ENCODE data around the gene APH1B.

APH1B gene

GRCh38 chr15:63288342-63288741 is 10.9 kb downstream of the APH1B start:
- Histone ChIP-seq H3K9ac (ENCODE audit: low read length) (no peak overlapping the region), H3K27me3 (ENCODE audit: control insufficient read depth, insufficient read depth, low read length) (no peaks in the 10 kb centered on the region), H3K4me3 (ENCODE audit: low read length) (no peak overlapping the region), H3K4me1 (ENCODE audit: control insufficient read depth, insufficient read depth, low read length) (no peaks in the 10 kb centered on the region), H3K27ac (ENCODE audit: low read depth, low read length) (no peak overlapping the region), H3K36me3 (ENCODE audit: control insufficient read depth, insufficient read depth, low read length) (no peaks in the 10 kb centered on the region)

- H3K4me3 ChIP-seq (ENCODE audit: low read length), result no peak overlapping the region
- H3K4me1 ChIP-seq (ENCODE audit: control insufficient read depth, insufficient read depth, low read length), result no peaks in the 10 kb centered on the region
- no peaks in the 10 kb centered on the region for H3K36me3 ChIP-seq (ENCODE audit: control insufficient read depth, insufficient read depth, low read length)
- no peak overlapping the region for H3K9ac ChIP-seq (ENCODE audit: low read length)
- no peak overlapping the region for H3K27ac ChIP-seq (ENCODE audit: low read depth, low read length)
- H3K27me3 ChIP-seq (ENCODE audit: control insufficient read depth, insufficient read depth, low read length), result no peaks in the 10 kb centered on the region
These were observed 11.5 kb downstream of the APH1B start for GRCh38 chr15:63288778-63289378.

- H3K27me3 ChIP-seq (ENCODE audit: control insufficient read depth, insufficient read depth, low read length), result no peaks in the 10 kb centered on the region
- H3K36me3 ChIP-seq (ENCODE audit: control insufficient read depth, insufficient read depth, low read length), result peaks cover 3% of the 10 kb centered on the region
- no peak overlapping the region for H3K9ac ChIP-seq (ENCODE audit: low read length)
- H3K27ac ChIP-seq (ENCODE audit: low read depth, low read length), result no peak overlapping the region
- H3K4me3 ChIP-seq (ENCODE audit: low read length), result no peak overlapping the region
- no peaks in the 10 kb centered on the region for H3K4me1 ChIP-seq (ENCODE audit: control insufficient read depth, insufficient read depth, low read length)
These were observed 14.1 kb downstream of the APH1B start for GRCh38 chr15:63291507-63291906.

GRCh38 chr15:63292241-63292640 is 14.8 kb downstream of the APH1B start:
- H3K36me3 ChIP-seq (ENCODE audit: control insufficient read depth, insufficient read depth, low read length), result peaks cover 3% of the 10 kb centered on the region
- no peaks in the 10 kb centered on the region for H3K27me3 ChIP-seq (ENCODE audit: control insufficient read depth, insufficient read depth, low read length)
- no peaks in the 10 kb centered on the region for H3K4me1 ChIP-seq (ENCODE audit: control insufficient read depth, insufficient read depth, low read length)
- H3K4me3 ChIP-seq (ENCODE audit: low read length), result no peak overlapping the region
- H3K9ac ChIP-seq (ENCODE audit: low read length), result no peak overlapping the region
- H3K27ac ChIP-seq (ENCODE audit: low read depth, low read length), result no peak overlapping the region

- H3K4me1 ChIP-seq (ENCODE audit: control insufficient read depth, insufficient read depth, low read length), result no peaks in the 10 kb centered on the region
- H3K27ac ChIP-seq (ENCODE audit: low read depth, low read length), result no peak overlapping the region
These were observed 15.4 kb downstream of the APH1B start for GRCh38 chr15:63292771-63293170.

GRCh38 chr15:63294359-63294758 is 17.0 kb downstream of the APH1B start:
- no peaks in the 10 kb centered on the region for H3K27me3 ChIP-seq (ENCODE audit: control insufficient read depth, insufficient read depth, low read length)
- no peak overlapping the region for H3K9ac ChIP-seq (ENCODE audit: low read length)
- peaks cover 3% of the 10 kb centered on the region for H3K36me3 ChIP-seq (ENCODE audit: control insufficient read depth, insufficient read depth, low read length)
- H3K27ac ChIP-seq (ENCODE audit: low read depth, low read length), result no peak overlapping the region
- no peak overlapping the region for H3K4me3 ChIP-seq (ENCODE audit: low read length)
- no peaks in the 10 kb centered on the region for H3K4me1 ChIP-seq (ENCODE audit: control insufficient read depth, insufficient read depth, low read length)

More at GRCh38 chr15:63292771-63293170, 15.4 kb downstream of the APH1B start:
- H3K4me3 ChIP-seq (ENCODE audit: low read length), result no peak overlapping the region
- H3K36me3 ChIP-seq (ENCODE audit: control insufficient read depth, insufficient read depth, low read length), result peaks cover 3% of the 10 kb centered on the region
- H3K9ac ChIP-seq (ENCODE audit: low read length), result no peak overlapping the region
- H3K27me3 ChIP-seq (ENCODE audit: control insufficient read depth, insufficient read depth, low read length), result no peaks in the 10 kb centered on the region

GRCh38 chr15:63295341-63295740 is 17.9 kb downstream of the APH1B start:
- H3K27ac ChIP-seq (ENCODE audit: low read depth, low read length), result no peak overlapping the region
- H3K4me3 ChIP-seq (ENCODE audit: low read length), result no peak overlapping the region
- H3K27me3 ChIP-seq (ENCODE audit: control insufficient read depth, insufficient read depth, low read length), result no peaks in the 10 kb centered on the region
- peaks cover 3% of the 10 kb centered on the region for H3K36me3 ChIP-seq (ENCODE audit: control insufficient read depth, insufficient read depth, low read length)
- H3K9ac ChIP-seq (ENCODE audit: low read length), result no peak overlapping the region
- no peaks in the 10 kb centered on the region for H3K4me1 ChIP-seq (ENCODE audit: control insufficient read depth, insufficient read depth, low read length)

GRCh38 chr15:63296195-63296594 is 18.8 kb downstream of the APH1B start:
- H3K9ac ChIP-seq (ENCODE audit: low read length), result no peak overlapping the region
- no peak overlapping the region for H3K27ac ChIP-seq (ENCODE audit: low read depth, low read length)
- no peaks in the 10 kb centered on the region for H3K4me1 ChIP-seq (ENCODE audit: control insufficient read depth, insufficient read depth, low read length)
- no peaks in the 10 kb centered on the region for H3K27me3 ChIP-seq (ENCODE audit: control insufficient read depth, insufficient read depth, low read length)
- peaks cover 3% of the 10 kb centered on the region for H3K36me3 ChIP-seq (ENCODE audit: control insufficient read depth, insufficient read depth, low read length)
- no peak overlapping the region for H3K4me3 ChIP-seq (ENCODE audit: low read length)

GRCh38 chr15:63299943-63300575 is 22.7 kb downstream of the APH1B start:
- H3K9ac ChIP-seq (ENCODE audit: low read length), result no peak overlapping the region
- H3K4me1 ChIP-seq (ENCODE audit: control insufficient read depth, insufficient read depth, low read length), result no peaks in the 10 kb centered on the region
- no peaks in the 10 kb centered on the region for H3K27me3 ChIP-seq (ENCODE audit: control insufficient read depth, insufficient read depth, low read length)
- peaks cover 12% of the 10 kb centered on the region for H3K36me3 ChIP-seq (ENCODE audit: control insufficient read depth, insufficient read depth, low read length)
- H3K4me3 ChIP-seq (ENCODE audit: low read length), result no peak overlapping the region
- no peak overlapping the region for H3K27ac ChIP-seq (ENCODE audit: low read depth, low read length)

- Histone ChIP-seq H3K27ac (ENCODE audit: low read depth, low read length) (no peak overlapping the region), H3K4me1 (ENCODE audit: control insufficient read depth, insufficient read depth, low read length) (no peaks in the 10 kb centered on the region), H3K36me3 (ENCODE audit: control insufficient read depth, insufficient read depth, low read length) (peaks cover 18% of the 10 kb centered on the region), H3K9ac (ENCODE audit: low read length) (no peak overlapping the region), H3K27me3 (ENCODE audit: control insufficient read depth, insufficient read depth, low read length) (no peaks in the 10 kb centered on the region), H3K4me3 (ENCODE audit: low read length) (no peak overlapping the region)
These were observed 23.7 kb downstream of the APH1B start for GRCh38 chr15:63301088-63301487.

GRCh38 chr15:63305260-63305659 is 27.9 kb downstream of the APH1B start:
- Histone ChIP-seq H3K4me3 (ENCODE audit: low read length) (no peak overlapping the region), H3K27ac (ENCODE audit: low read depth, low read length) (no peak overlapping the region), H3K27me3 (ENCODE audit: control insufficient read depth, insufficient read depth, low read length) (no peaks in the 10 kb centered on the region), H3K36me3 (ENCODE audit: control insufficient read depth, insufficient read depth, low read length) (peaks cover 22% of the 10 kb centered on the region), H3K4me1 (ENCODE audit: control insufficient read depth, insufficient read depth, low read length) (no peaks in the 10 kb centered on the region), H3K9ac (ENCODE audit: low read length) (no peak overlapping the region)

- H3K36me3 ChIP-seq (ENCODE audit: control insufficient read depth, insufficient read depth, low read length), result peaks cover 22% of the 10 kb centered on the region
- no peaks in the 10 kb centered on the region for H3K27me3 ChIP-seq (ENCODE audit: control insufficient read depth, insufficient read depth, low read length)
- no peak overlapping the region for H3K9ac ChIP-seq (ENCODE audit: low read length)
- no peak overlapping the region for H3K27ac ChIP-seq (ENCODE audit: low read depth, low read length)
- no peaks in the 10 kb centered on the region for H3K4me1 ChIP-seq (ENCODE audit: control insufficient read depth, insufficient read depth, low read length)
- H3K4me3 ChIP-seq (ENCODE audit: low read length), result no peak overlapping the region
These were observed 29.2 kb downstream of the APH1B start for GRCh38 chr15:63306492-63307073.

- Histone ChIP-seq H3K27ac (ENCODE audit: low read depth, low read length) (no peak overlapping the region), H3K4me3 (ENCODE audit: low read length) (no peak overlapping the region), H3K4me1 (ENCODE audit: control insufficient read depth, insufficient read depth, low read length) (no peaks in the 10 kb centered on the region), H3K27me3 (ENCODE audit: control insufficient read depth, insufficient read depth, low read length) (no peaks in the 10 kb centered on the region), H3K36me3 (ENCODE audit: control insufficient read depth, insufficient read depth, low read length) (peaks cover 17% of the 10 kb centered on the region), H3K9ac (ENCODE audit: low read length) (no peak overlapping the region)
These were observed 31.1 kb downstream of the APH1B start for GRCh38 chr15:63308491-63308890.

Measured in rectal smooth muscle tissue (tissue), 1 donor.